ENCODE measurements around the gene PCAT6. TPM values are rescaled to one million over a fixed set of nuclear protein-coding genes. Genes with fewer than 3 reads are reported as not detected.

Gene PCAT6
- total RNA-seq, 1 experiment from 2014 or later, result 4.8 TPM

- Histone ChIP-seq H4K91ac (ENCODE audit: insufficient read length, low read depth, low read length) (no peak overlapping the region), H3K4me2 (ENCODE audit: insufficient read depth, insufficient read length, low read length) (no peak overlapping the region), H3K18ac (ENCODE audit: insufficient read length, low read depth, low read length) (no peak overlapping the region), H3K27me3 (ENCODE audit: insufficient read depth, low read length) (no peaks in the 10 kb centered on the region), H3K79me1 (ENCODE audit: insufficient read depth, low read depth, low read length, poor library complexity, severe bottlenecking) (no peaks in the 10 kb centered on the region), H2AFZ (ENCODE audit: low read length) (no peak overlapping the region), H3K23ac (ENCODE audit: insufficient read length, low read depth, low read length) (no peak overlapping the region), H3T11ph (ENCODE audit: low read length) (no peak overlapping the region), H2BK15ac (ENCODE audit: low read depth, low read length) (no peak overlapping the region), H4K8ac (replicated peaks; ENCODE audit: insufficient read length, low read depth, low read length) (no peak overlapping the region), H2BK5ac (ENCODE audit: insufficient read length, low read length) (no peak overlapping the region), H3K4me1 (ENCODE audit: insufficient read depth, low read length) (peaks cover 1% of the 10 kb centered on the region; the same call in 1 of the 2 replicates), H3K79me2 (ENCODE audit: insufficient read depth, low read length) (peaks cover 85% of the 10 kb centered on the region), H2BK12ac (ENCODE audit: insufficient read length, low read depth, low read length) (no peak overlapping the region), H3K9me3 (ENCODE audit: control insufficient read depth, low read depth, low read length) (no peaks in the 10 kb centered on the region), H3K9ac (ENCODE audit: extremely low read depth, insufficient read length, low read length) (no peak overlapping the region), H3K23me2 (ENCODE audit: insufficient read length, low read depth, low read length, poor library complexity, severe bottlenecking) (peaks cover 2% of the 10 kb centered on the region), H3K56ac (ENCODE audit: insufficient read length, low read depth, low read length) (no peak overlapping the region), H4K5ac (ENCODE audit: insufficient read length, low read depth, low read length) (no peak overlapping the region), H4K20me1 (ENCODE audit: control insufficient read depth, insufficient read depth, insufficient read length) (no peaks in the 10 kb centered on the region), H3K14ac (ENCODE audit: insufficient read depth, low read length) (no peak overlapping the region), H2AK5ac (ENCODE audit: insufficient read length, low read length) (no peak overlapping the region), H2BK20ac (ENCODE audit: low read depth, low read length, poor library complexity, severe bottlenecking) (no peak overlapping the region), H3K4ac (ENCODE audit: low read depth, low read length) (no peak overlapping the region), H3K27ac (ENCODE audit: insufficient read length, low read depth, low read length) (no peak overlapping the region), H2BK120ac (ENCODE audit: low read depth, low read length, poor library complexity, severe bottlenecking) (no peak overlapping the region)
- WGBS (ENCODE audit: extremely low coverage, insufficient read length, low lambda C conversion rate), result no CpG with 5 or more reads among the region's 1 CpG
- Mint-ChIP-seq H3K4me3 (0 out of 5 replicates have a peak overlapping the region, but pooled peaks of 1 of the 2 experiments have one; percentile 31), H3K4me1 (peaks cover 52 to 53% of the 10 kb centered on the region in 2 experiments), H3K9me3 (no peaks in the 10 kb centered on the region; a peak in 1 of 5 replicates), H3K27ac (peak overlapping the region in 2 of 3 experiments; percentile 18 to 56; a peak in 2 of 7 replicates), H3K27me3 (ENCODE audit: low read depth) (no peaks in the 10 kb centered on the region), H3K36me3 (ENCODE audit: insufficient read depth in 1 of 3, low read depth in 3 of 3) (peaks cover 8 to 19% (median 16%) of the 10 kb centered on the region in 3 experiments; a peak in 6 of 7 replicates)
- TF ChIP-seq CTCF (conservative IDR thresholded peaks at IDR 0.05), result no peak
- no peak for DNase-seq
These were observed 10.0 kb upstream of the PCAT6 start for GRCh38 chr1:202800742-202801141.
